HepG2 (cell line): ENCODE measurements around the gene ZNF629.

Experiments used
- HCFC1 ChIP-seq: fragments of 150-350 bp; IDR thresholded peaks from 2 replicates; pipeline ENCODE4 v1.6.1; 2014; ENCODE audit warnings: low read depth, low read length
- NKX3-1 ChIP-seq: sonication (generic); formaldehyde crosslinking; IDR thresholded peaks from 2 replicates; pipeline ENCODE4 v1.5.0; 2020; ENCODE audit warnings: missing genetic modification reagents
- PPARG ChIP-seq: conservative IDR thresholded peaks from 2 replicates; pipeline ENCODE4 v1.6.1; 2016; ENCODE audit warnings: missing biosample characterization, missing genetic modification reagents
- SNAI1 ChIP-seq: sonication (generic); formaldehyde crosslinking; IDR thresholded peaks from 2 replicates; pipeline ENCODE4 v1.5.0; 2020; ENCODE audit warnings: mild to moderate bottlenecking, missing genetic modification reagents, borderline replicate concordance
- SOX6 ChIP-seq, 2 experiments: fragments of 450-650 bp in 1 of 2; sonication (generic) in 1 of 2; formaldehyde crosslinking in 1 of 2; IDR thresholded peaks; 2 replicates each; pipeline versions ENCODE4 v1.4.0 to v1.6.1; 2017 to 2020; ENCODE audit warnings: antibody characterized with exemption in 1 of 2, mild to moderate bottlenecking in 1 of 2, missing genetic modification reagents in 1 of 2
- TCF7L2 ChIP-seq: IDR thresholded peaks from 2 replicates; pipeline ENCODE4 v1.6.1; 2011; ENCODE audit warnings: mild to moderate bottlenecking, low read depth, low read length, moderate library complexity
- ZNF775 ChIP-seq: sonication (generic); formaldehyde crosslinking; IDR thresholded peaks from 2 replicates; pipeline ENCODE4 v1.4.0; 2020; ENCODE audit warnings: missing genetic modification reagents, mild to moderate bottlenecking, moderate library complexity, borderline replicate concordance
- TF ChIP-seq, protein P1 (sequence below): sonication (generic); formaldehyde crosslinking; IDR thresholded peaks from 2 replicates; pipeline ENCODE4 v1.5.0; 2020; ENCODE audit warnings: mild to moderate bottlenecking, missing genetic modification reagents, moderate library complexity

DNA sequence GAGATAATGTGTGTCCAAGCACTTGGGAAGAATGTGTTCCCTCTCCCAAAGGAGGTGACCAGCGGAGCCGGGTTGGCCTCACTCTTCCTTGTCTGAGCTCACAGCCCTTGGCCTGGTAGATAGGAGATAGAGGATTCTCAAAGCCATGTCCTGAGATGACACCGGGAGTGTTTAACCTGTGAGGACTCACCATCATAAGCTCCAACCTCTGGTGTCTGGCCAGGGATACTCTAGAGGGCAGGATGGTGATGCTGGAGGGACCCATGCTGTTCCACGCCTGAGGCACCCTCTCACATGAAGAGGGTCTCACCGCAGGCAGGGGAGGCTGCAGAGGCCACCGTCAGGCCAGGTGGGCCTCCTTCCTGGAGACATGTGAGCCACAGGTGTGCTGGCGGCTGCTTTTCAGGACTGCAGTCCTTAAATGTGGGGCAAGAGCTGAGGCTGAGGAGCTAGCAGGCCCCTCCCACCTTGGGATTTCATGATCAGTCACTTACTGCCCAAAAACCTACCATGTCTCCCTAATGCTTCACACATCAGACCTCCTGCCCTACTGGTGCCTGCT is 6.6 kb upstream of the ZNF629 start:
- no peak for TF ChIP-seq SOX6 (IDR thresholded peaks at IDR 0.05)
- no peak for TF ChIP-seq SOX6 (CRISPR knock-in tag; IDR thresholded peaks at IDR 0.05)
- TF ChIP-seq ZNF775 (CRISPR knock-in tag): no peak
- TF ChIP-seq PPARG (CRISPR knock-in tag): no peak
- TF ChIP-seq NKX3-1: no peak
- TF ChIP-seq TCF7L2: no peak
- TF ChIP-seq, protein P1, sequence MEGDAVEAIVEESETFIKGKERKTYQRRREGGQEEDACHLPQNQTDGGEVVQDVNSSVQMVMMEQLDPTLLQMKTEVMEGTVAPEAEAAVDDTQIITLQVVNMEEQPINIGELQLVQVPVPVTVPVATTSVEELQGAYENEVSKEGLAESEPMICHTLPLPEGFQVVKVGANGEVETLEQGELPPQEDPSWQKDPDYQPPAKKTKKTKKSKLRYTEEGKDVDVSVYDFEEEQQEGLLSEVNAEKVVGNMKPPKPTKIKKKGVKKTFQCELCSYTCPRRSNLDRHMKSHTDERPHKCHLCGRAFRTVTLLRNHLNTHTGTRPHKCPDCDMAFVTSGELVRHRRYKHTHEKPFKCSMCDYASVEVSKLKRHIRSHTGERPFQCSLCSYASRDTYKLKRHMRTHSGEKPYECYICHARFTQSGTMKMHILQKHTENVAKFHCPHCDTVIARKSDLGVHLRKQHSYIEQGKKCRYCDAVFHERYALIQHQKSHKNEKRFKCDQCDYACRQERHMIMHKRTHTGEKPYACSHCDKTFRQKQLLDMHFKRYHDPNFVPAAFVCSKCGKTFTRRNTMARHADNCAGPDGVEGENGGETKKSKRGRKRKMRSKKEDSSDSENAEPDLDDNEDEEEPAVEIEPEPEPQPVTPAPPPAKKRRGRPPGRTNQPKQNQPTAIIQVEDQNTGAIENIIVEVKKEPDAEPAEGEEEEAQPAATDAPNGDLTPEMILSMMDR (CRISPR knock-in tag): peak; percentile 48
- TF ChIP-seq HCFC1: no peak
- no peak for TF ChIP-seq SNAI1
